Retinal pigment epithelial cell (primary cell): Measurements from ENCODE around the gene MAP3K5.
A peak's percentile ranks its signal among the peaks of the same experiment; 100 is the strongest.

ENCODE experiments used
- DNase-seq: peaks from one replicate; pipeline ENCODE4 v3.0.0-alpha.2; 2010; ENCODE audit warnings: low read depth
- H3K4me3 ChIP-seq: 2 replicates; pipeline ENCODE4 v1.5.1; 2011; ENCODE audit warnings: mild to moderate bottlenecking, low read length, control low read depth, moderate library complexity
- TF ChIP-seq, protein P1 (sequence below): conservative IDR thresholded peaks from 2 replicates; pipeline ENCODE4 v1.5.1; 2011; ENCODE audit warnings: low read depth, low read length, control low read depth, inconsistent platforms

Gene MAP3K5, protein sequence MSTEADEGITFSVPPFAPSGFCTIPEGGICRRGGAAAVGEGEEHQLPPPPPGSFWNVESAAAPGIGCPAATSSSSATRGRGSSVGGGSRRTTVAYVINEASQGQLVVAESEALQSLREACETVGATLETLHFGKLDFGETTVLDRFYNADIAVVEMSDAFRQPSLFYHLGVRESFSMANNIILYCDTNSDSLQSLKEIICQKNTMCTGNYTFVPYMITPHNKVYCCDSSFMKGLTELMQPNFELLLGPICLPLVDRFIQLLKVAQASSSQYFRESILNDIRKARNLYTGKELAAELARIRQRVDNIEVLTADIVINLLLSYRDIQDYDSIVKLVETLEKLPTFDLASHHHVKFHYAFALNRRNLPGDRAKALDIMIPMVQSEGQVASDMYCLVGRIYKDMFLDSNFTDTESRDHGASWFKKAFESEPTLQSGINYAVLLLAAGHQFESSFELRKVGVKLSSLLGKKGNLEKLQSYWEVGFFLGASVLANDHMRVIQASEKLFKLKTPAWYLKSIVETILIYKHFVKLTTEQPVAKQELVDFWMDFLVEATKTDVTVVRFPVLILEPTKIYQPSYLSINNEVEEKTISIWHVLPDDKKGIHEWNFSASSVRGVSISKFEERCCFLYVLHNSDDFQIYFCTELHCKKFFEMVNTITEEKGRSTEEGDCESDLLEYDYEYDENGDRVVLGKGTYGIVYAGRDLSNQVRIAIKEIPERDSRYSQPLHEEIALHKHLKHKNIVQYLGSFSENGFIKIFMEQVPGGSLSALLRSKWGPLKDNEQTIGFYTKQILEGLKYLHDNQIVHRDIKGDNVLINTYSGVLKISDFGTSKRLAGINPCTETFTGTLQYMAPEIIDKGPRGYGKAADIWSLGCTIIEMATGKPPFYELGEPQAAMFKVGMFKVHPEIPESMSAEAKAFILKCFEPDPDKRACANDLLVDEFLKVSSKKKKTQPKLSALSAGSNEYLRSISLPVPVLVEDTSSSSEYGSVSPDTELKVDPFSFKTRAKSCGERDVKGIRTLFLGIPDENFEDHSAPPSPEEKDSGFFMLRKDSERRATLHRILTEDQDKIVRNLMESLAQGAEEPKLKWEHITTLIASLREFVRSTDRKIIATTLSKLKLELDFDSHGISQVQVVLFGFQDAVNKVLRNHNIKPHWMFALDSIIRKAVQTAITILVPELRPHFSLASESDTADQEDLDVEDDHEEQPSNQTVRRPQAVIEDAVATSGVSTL (N-terminal part only)

DNA sequence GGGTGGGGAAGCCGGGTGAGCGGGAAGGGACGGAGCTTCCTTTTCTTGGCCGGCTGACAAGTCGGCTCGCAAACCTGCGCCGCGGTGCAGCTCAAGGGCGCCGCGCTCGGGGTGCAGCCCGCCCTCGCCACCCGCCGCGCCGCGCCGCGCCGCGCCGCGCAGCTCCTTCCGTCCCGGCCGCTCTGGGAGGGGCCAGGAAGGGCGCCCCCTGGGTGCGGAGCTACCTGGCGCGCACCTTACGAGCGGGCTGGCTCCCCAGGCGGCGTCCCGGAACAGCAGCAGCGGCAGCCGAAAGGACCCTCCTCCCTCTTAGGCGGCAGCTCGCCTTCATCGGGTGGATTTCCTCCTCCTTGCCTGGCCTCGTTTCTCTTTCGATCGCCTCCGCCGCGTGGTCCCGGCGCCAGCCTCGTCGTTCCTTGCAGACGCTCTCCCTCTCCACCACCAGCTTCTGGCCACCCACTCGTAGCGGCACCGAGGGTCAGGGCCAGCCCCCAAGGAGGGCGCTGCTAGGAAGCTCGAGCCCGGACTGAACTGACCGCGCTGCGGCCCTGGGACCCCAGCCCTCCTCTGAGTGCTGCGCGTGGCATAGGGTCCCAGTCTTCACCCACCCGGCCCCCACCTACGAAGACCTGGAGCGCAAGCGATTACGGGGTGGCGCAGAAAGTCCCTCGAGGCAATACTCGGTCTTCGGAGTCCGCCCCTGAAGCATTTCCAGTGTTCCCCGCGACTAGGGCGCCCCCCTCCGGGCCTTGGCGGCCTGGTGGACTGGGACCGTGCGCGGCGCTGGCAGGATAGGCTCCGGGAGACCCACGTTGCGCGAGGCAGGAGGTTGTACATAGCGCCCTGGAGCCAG lies at the start of gene MAP3K5:
MAP3K5 (minus strand) TSS at position 68 of the 853 bp plus-strand sequence. CDS start 320 bp downstream, outside the sequence.
- H3K4me3 ChIP-seq = peak within 1 kb of the TSS; percentile 81
- TF ChIP-seq, protein P1, sequence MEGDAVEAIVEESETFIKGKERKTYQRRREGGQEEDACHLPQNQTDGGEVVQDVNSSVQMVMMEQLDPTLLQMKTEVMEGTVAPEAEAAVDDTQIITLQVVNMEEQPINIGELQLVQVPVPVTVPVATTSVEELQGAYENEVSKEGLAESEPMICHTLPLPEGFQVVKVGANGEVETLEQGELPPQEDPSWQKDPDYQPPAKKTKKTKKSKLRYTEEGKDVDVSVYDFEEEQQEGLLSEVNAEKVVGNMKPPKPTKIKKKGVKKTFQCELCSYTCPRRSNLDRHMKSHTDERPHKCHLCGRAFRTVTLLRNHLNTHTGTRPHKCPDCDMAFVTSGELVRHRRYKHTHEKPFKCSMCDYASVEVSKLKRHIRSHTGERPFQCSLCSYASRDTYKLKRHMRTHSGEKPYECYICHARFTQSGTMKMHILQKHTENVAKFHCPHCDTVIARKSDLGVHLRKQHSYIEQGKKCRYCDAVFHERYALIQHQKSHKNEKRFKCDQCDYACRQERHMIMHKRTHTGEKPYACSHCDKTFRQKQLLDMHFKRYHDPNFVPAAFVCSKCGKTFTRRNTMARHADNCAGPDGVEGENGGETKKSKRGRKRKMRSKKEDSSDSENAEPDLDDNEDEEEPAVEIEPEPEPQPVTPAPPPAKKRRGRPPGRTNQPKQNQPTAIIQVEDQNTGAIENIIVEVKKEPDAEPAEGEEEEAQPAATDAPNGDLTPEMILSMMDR = peak; percentile 79
- peak; percentile 49 for DNase-seq

DNA sequence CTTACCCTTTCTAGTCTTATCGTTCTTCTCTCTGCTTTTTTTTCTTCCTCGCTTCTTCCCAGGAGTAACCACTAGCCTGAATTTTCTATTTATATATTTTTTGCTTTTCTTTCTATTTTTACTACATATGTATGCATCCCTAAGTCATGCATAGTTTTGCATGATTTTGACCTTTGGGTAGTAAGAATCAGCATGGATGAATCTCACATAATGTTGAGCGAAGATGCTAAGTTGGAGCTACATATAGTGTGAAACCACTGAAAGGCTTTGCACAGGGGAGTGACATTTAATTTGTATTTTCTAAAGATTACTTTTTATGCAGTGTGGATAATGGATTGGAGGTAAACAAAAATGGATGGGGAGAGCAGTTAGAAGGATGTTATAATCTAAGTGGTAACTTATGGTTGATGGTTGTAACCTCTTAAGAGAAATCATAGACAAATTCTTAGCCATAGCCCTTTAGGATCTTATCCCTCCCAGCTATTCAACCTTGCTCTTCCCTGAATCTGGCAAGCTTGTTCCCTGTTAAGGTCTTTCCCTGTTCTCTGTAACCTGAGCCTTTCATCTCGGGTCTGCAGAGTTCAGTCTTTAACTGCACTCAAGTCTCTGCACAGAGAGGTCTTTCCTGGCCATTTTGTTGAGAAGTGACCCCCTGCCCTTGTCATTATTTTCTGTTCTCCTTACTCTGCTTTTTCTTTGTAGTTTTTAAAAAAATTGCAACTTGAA lies 48.2 kb upstream of the MAP3K5 start:
- no peak for DNase-seq
- no peak overlapping the region for H3K4me3 ChIP-seq
- TF ChIP-seq, protein P1 = no peak

DNA sequence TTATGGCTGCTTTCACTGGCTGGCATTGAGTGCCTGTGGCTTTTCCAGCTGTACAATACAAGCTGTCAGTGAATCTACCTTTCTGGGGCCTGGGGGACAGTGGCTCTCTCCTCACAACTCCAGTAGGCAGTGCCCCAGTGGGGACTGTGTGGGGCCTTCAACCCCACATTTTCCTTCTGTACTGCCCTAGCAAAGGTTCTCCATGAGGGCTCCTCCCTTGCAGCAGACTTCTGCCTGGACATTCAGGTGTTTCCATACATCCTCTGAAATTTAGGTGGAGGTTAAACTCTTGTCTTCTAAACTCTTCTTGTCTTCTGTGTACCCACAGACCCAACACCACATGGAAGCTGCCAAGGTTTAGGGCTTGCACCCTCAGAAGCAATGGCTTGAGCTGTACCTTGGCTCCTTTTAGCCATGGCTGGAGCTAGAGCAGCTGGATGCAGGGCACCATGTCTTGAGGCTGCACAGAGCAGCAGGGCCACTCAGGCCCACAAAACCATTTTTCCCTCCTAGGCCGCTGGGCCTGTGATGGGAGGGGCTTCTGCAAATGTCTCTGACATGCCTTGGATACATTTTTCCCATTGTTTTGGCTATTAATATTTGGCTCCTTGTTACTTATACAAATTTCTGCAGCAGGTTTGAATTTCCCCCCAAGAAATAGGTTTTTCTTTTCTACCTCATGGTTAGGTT lies 39.7 kb upstream of the MAP3K5 start:
- no peak overlapping the region for H3K4me3 ChIP-seq
- DNase-seq = no peak
- TF ChIP-seq, protein P1 = no peak

DNA sequence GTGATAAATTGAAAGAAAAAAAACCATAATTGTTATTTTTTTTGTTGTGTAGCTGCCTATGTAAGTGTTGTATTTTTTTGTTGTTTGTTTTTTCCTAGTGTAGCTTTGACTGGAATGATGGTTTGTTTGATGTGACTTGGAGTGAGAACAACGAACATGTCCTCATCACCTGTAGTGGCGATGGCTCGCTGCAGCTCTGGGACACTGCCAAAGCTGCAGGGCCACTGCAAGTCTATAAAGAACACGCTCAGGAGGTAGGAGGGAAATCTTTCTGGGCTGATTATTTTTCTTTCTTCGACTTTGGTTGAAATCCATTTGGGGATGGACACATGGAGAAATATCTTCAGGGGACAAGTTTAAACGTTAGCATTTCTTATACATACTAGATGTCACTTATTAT lies 33.9 kb upstream of the MAP3K5 start:
- H3K4me3 ChIP-seq = no peak overlapping the region
- DNase-seq = no peak
- TF ChIP-seq, protein P1 = no peak

DNA sequence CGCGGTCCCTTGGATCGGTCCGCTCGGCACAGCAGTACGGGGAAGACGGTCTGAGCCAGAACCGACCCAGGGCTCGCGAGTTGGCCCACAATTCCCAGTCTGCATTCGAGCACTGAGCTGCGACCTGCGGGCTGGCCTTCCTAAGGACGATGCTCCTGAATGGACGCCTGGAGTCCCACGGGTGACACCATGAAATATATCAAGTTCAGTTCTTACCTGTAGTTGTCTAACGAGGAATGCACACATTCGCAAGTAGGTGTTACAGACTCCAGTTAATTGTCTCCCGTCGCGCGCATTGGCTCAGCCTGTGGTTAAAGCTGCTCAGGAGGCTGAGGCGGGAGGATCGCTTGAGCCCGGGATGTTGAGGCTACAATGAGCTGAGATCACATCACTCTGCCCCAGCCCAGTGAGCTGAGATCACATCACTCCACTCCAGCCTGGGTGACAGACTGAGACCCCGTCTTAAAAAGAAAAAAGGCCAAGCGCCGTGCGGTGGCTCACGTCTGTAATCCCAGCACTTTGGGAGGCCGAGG lies 30.9 kb upstream of the MAP3K5 start:
- no peak for DNase-seq
- H3K4me3 ChIP-seq = peak overlapping the region; percentile 81
- TF ChIP-seq, protein P1 = no peak
